WTC11 (cell line): Measurements from ENCODE around the gene TTLL12. TPM values are rescaled to one million over a fixed set of nuclear protein-coding genes. Genes with fewer than 3 reads are reported as not detected.

Experiments
- FOXJ3 ChIP-seq: sonication (generic); formaldehyde crosslinking; IDR thresholded peaks from 2 replicates; pipeline ENCODE4 v1.9.0; 2021; ENCODE audit warnings: missing genetic modification reagents, mild to moderate bottlenecking, borderline replicate concordance
- FOXK1 ChIP-seq: sonication (generic); formaldehyde crosslinking; IDR thresholded peaks from 2 replicates; pipeline ENCODE4 v1.8.0; 2022; ENCODE audit warnings: mild to moderate bottlenecking, moderate library complexity, missing genetic modification reagents
- JUN ChIP-seq: sonication (generic); formaldehyde crosslinking; IDR thresholded peaks from 2 replicates; pipeline ENCODE4 v1.8.0; 2023; ENCODE audit warnings: mild to moderate bottlenecking, missing genetic modification reagents
- KAT7 ChIP-seq: sonication (generic); formaldehyde crosslinking; IDR thresholded peaks from 2 replicates; pipeline ENCODE4 v1.8.1; 2023; ENCODE audit warnings: missing genetic modification reagents, mild to moderate bottlenecking, borderline replicate concordance
- TEAD1 ChIP-seq: sonication (generic); formaldehyde crosslinking; IDR thresholded peaks from 2 replicates; pipeline ENCODE4 v1.8.0; 2022; ENCODE audit warnings: mild to moderate bottlenecking, missing genetic modification reagents
- ZNF219 ChIP-seq: sonication (generic); formaldehyde crosslinking; IDR thresholded peaks from 2 replicates; pipeline ENCODE4 v1.8.0; 2023; ENCODE audit warnings: missing genetic modification reagents, mild to moderate bottlenecking, borderline replicate concordance
- ZNF232 ChIP-seq: sonication (generic); formaldehyde crosslinking; IDR thresholded peaks from 2 replicates; pipeline ENCODE4 v1.8.0; 2022; ENCODE audit warnings: mild to moderate bottlenecking, missing genetic modification reagents
- total RNA-seq: library from RNA; stranded (reverse); gene quantifications from 3 replicates; pipeline ENCODE4 v1.2.3, GENCODE V29; 2021
- TF ChIP-seq, protein P1 (sequence below): fragments of 200-600 bp; IDR thresholded peaks from 2 replicates; pipeline ENCODE4 v1.8.0; 2022; ENCODE audit warnings: antibody characterized with exemption
- TF ChIP-seq, protein P2 (sequence below): fragments of 250-450 bp; sonication (Bioruptor Pico); IDR thresholded peaks from 2 replicates; pipeline ENCODE4 v1.9.0; 2021; ENCODE audit warnings: mild to moderate bottlenecking, borderline replicate concordance
- TF ChIP-seq, protein P3 (sequence below): sonication (generic); formaldehyde crosslinking; IDR thresholded peaks from 2 replicates; pipeline ENCODE4 v1.8.1; 2022; ENCODE audit warnings: low read depth, mild to moderate bottlenecking, moderate library complexity, missing genetic modification reagents, borderline replicate concordance
- TF ChIP-seq, protein P4 (sequence below): sonication (generic); formaldehyde crosslinking; IDR thresholded peaks from 2 replicates; pipeline ENCODE4 v1.8.0; 2022; ENCODE audit warnings: mild to moderate bottlenecking, missing genetic modification reagents
- TF ChIP-seq, protein P5 (sequence below): sonication (generic); formaldehyde crosslinking; IDR thresholded peaks from 2 replicates; pipeline ENCODE4 v1.8.1; 2022; ENCODE audit warnings: missing genetic modification reagents, borderline replicate concordance
- TF ChIP-seq, protein P6 (sequence below): fragments of 250-450 bp; sonication (Bioruptor Pico); IDR thresholded peaks from 2 replicates; pipeline ENCODE4 v1.9.0; 2021; ENCODE audit warnings: moderate library complexity, mild to moderate bottlenecking, inconsistent platforms, borderline replicate concordance
- TF ChIP-seq, protein P7 (sequence below): sonication (generic); formaldehyde crosslinking; IDR thresholded peaks from 2 replicates; pipeline ENCODE4 v1.8.1; 2023; ENCODE audit warnings: mild to moderate bottlenecking, missing genetic modification reagents
- TF ChIP-seq, protein P8 (sequence below): sonication (generic); formaldehyde crosslinking; conservative IDR thresholded peaks from 2 replicates; pipeline ENCODE4 v1.8.1; 2023; ENCODE audit warnings: mild to moderate bottlenecking, low read depth, missing genetic modification reagents, moderate library complexity
- TF ChIP-seq, protein P9 (sequence below): sonication (generic); formaldehyde crosslinking; IDR thresholded peaks from 2 replicates; pipeline ENCODE4 v1.8.1; 2023; ENCODE audit warnings: mild to moderate bottlenecking, missing genetic modification reagents, moderate library complexity
- TF ChIP-seq, protein P10 (sequence below): sonication (generic); formaldehyde crosslinking; IDR thresholded peaks from 2 replicates; pipeline ENCODE4 v1.8.1; 2023; ENCODE audit warnings: mild to moderate bottlenecking, moderate library complexity, missing genetic modification reagents

The TTLL12 gene
- total RNA-seq, 1 experiment from 2014 or later = 134 TPM

DNA sequence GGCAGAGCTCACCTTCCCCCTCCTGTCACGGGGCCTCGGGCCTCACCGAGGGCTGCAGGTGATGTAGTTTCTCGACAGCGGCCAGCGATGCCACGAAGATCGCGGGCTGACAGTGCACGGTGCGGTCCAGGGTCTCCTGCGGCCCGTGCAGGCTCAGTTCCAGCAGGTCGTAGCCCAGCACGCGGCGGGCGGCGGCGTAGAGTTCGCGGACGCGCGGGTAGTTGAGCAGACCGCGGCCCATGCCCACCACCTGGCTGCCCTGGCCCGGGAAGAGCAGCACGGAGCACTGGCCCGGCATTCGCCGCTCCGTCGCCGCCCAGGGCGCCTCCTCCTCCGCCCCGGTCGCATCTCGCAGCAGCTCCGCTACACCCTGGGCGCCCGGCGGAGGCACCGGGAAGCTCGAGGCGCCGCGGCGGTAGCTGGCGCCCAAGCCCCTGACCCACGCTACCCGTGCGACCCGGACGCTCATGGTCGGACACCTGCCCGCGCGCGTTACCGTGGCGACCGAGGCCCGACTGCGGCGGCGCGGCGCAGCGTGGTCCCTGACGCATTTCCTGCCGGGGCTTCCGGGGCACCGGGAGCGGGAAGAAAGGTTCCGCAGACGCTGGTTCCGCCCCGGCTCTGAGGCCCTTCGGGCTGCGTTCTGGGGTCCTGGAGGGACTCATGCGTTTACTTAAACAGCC is 43.9 kb downstream of the TTLL12 start, which contains the start of gene MCAT (continued):
- TF ChIP-seq, protein P1, sequence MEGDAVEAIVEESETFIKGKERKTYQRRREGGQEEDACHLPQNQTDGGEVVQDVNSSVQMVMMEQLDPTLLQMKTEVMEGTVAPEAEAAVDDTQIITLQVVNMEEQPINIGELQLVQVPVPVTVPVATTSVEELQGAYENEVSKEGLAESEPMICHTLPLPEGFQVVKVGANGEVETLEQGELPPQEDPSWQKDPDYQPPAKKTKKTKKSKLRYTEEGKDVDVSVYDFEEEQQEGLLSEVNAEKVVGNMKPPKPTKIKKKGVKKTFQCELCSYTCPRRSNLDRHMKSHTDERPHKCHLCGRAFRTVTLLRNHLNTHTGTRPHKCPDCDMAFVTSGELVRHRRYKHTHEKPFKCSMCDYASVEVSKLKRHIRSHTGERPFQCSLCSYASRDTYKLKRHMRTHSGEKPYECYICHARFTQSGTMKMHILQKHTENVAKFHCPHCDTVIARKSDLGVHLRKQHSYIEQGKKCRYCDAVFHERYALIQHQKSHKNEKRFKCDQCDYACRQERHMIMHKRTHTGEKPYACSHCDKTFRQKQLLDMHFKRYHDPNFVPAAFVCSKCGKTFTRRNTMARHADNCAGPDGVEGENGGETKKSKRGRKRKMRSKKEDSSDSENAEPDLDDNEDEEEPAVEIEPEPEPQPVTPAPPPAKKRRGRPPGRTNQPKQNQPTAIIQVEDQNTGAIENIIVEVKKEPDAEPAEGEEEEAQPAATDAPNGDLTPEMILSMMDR = no peak
- TF ChIP-seq, protein P2, sequence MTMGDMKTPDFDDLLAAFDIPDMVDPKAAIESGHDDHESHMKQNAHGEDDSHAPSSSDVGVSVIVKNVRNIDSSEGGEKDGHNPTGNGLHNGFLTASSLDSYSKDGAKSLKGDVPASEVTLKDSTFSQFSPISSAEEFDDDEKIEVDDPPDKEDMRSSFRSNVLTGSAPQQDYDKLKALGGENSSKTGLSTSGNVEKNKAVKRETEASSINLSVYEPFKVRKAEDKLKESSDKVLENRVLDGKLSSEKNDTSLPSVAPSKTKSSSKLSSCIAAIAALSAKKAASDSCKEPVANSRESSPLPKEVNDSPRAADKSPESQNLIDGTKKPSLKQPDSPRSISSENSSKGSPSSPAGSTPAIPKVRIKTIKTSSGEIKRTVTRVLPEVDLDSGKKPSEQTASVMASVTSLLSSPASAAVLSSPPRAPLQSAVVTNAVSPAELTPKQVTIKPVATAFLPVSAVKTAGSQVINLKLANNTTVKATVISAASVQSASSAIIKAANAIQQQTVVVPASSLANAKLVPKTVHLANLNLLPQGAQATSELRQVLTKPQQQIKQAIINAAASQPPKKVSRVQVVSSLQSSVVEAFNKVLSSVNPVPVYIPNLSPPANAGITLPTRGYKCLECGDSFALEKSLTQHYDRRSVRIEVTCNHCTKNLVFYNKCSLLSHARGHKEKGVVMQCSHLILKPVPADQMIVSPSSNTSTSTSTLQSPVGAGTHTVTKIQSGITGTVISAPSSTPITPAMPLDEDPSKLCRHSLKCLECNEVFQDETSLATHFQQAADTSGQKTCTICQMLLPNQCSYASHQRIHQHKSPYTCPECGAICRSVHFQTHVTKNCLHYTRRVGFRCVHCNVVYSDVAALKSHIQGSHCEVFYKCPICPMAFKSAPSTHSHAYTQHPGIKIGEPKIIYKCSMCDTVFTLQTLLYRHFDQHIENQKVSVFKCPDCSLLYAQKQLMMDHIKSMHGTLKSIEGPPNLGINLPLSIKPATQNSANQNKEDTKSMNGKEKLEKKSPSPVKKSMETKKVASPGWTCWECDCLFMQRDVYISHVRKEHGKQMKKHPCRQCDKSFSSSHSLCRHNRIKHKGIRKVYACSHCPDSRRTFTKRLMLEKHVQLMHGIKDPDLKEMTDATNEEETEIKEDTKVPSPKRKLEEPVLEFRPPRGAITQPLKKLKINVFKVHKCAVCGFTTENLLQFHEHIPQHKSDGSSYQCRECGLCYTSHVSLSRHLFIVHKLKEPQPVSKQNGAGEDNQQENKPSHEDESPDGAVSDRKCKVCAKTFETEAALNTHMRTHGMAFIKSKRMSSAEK (CRISPR knock-in tag) = no peak
- TF ChIP-seq, protein P3, sequence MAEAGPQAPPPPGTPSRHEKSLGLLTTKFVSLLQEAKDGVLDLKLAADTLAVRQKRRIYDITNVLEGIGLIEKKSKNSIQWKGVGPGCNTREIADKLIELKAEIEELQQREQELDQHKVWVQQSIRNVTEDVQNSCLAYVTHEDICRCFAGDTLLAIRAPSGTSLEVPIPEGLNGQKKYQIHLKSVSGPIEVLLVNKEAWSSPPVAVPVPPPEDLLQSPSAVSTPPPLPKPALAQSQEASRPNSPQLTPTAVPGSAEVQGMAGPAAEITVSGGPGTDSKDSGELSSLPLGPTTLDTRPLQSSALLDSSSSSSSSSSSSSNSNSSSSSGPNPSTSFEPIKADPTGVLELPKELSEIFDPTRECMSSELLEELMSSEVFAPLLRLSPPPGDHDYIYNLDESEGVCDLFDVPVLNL (CRISPR knock-in tag) = peak; percentile 40; the same call in 1 of the 2 replicates
- TF ChIP-seq KAT7 = peak; percentile 77; the same call in 1 of the 2 replicates
- TF ChIP-seq, protein P4, sequence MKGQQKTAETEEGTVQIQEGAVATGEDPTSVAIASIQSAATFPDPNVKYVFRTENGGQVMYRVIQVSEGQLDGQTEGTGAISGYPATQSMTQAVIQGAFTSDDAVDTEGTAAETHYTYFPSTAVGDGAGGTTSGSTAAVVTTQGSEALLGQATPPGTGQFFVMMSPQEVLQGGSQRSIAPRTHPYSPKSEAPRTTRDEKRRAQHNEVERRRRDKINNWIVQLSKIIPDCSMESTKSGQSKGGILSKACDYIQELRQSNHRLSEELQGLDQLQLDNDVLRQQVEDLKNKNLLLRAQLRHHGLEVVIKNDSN (CRISPR knock-in tag) = no peak
- TF ChIP-seq FOXK1 (CRISPR knock-in tag) = peak; percentile 88
- peak; percentile 81; the same call in 1 of the 2 replicates for TF ChIP-seq ZNF232 (CRISPR knock-in tag)
- no peak for TF ChIP-seq TEAD1 (CRISPR knock-in tag)
- TF ChIP-seq, protein P5, sequence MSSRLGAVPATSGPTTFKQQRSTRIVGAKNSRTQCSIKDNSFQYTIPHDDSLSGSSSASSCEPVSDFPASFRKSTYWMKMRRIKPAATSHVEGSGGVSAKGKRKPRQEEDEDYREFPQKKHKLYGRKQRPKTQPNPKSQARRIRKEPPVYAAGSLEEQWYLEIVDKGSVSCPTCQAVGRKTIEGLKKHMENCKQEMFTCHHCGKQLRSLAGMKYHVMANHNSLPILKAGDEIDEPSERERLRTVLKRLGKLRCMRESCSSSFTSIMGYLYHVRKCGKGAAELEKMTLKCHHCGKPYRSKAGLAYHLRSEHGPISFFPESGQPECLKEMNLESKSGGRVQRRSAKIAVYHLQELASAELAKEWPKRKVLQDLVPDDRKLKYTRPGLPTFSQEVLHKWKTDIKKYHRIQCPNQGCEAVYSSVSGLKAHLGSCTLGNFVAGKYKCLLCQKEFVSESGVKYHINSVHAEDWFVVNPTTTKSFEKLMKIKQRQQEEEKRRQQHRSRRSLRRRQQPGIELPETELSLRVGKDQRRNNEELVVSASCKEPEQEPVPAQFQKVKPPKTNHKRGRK = no peak
- TF ChIP-seq ZNF219 (CRISPR knock-in tag) = no peak
- TF ChIP-seq, protein P6, sequence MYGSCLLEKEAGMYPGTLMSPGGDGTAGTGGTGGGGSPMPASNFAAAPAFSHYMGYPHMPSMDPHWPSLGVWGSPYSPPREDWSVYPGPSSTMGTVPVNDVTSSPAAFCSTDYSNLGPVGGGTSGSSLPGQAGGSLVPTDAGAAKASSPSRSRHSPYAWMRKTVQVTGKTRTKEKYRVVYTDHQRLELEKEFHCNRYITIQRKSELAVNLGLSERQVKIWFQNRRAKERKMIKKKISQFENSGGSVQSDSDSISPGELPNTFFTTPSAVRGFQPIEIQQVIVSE (CRISPR knock-in tag) = no peak
- TF ChIP-seq JUN = no peak
- TF ChIP-seq, protein P7, sequence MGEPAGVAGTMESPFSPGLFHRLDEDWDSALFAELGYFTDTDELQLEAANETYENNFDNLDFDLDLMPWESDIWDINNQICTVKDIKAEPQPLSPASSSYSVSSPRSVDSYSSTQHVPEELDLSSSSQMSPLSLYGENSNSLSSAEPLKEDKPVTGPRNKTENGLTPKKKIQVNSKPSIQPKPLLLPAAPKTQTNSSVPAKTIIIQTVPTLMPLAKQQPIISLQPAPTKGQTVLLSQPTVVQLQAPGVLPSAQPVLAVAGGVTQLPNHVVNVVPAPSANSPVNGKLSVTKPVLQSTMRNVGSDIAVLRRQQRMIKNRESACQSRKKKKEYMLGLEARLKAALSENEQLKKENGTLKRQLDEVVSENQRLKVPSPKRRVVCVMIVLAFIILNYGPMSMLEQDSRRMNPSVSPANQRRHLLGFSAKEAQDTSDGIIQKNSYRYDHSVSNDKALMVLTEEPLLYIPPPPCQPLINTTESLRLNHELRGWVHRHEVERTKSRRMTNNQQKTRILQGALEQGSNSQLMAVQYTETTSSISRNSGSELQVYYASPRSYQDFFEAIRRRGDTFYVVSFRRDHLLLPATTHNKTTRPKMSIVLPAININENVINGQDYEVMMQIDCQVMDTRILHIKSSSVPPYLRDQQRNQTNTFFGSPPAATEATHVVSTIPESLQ (CRISPR knock-in tag) = no peak
- TF ChIP-seq FOXJ3 = no peak
- TF ChIP-seq, protein P8, sequence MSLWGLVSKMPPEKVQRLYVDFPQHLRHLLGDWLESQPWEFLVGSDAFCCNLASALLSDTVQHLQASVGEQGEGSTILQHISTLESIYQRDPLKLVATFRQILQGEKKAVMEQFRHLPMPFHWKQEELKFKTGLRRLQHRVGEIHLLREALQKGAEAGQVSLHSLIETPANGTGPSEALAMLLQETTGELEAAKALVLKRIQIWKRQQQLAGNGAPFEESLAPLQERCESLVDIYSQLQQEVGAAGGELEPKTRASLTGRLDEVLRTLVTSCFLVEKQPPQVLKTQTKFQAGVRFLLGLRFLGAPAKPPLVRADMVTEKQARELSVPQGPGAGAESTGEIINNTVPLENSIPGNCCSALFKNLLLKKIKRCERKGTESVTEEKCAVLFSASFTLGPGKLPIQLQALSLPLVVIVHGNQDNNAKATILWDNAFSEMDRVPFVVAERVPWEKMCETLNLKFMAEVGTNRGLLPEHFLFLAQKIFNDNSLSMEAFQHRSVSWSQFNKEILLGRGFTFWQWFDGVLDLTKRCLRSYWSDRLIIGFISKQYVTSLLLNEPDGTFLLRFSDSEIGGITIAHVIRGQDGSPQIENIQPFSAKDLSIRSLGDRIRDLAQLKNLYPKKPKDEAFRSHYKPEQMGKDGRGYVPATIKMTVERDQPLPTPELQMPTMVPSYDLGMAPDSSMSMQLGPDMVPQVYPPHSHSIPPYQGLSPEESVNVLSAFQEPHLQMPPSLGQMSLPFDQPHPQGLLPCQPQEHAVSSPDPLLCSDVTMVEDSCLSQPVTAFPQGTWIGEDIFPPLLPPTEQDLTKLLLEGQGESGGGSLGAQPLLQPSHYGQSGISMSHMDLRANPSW = no peak
- TF ChIP-seq, protein P9, sequence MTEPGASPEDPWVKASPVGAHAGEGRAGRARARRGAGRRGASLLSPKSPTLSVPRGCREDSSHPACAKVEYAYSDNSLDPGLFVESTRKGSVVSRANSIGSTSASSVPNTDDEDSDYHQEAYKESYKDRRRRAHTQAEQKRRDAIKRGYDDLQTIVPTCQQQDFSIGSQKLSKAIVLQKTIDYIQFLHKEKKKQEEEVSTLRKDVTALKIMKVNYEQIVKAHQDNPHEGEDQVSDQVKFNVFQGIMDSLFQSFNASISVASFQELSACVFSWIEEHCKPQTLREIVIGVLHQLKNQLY (CRISPR knock-in tag) = no peak
- TF ChIP-seq, protein P10, sequence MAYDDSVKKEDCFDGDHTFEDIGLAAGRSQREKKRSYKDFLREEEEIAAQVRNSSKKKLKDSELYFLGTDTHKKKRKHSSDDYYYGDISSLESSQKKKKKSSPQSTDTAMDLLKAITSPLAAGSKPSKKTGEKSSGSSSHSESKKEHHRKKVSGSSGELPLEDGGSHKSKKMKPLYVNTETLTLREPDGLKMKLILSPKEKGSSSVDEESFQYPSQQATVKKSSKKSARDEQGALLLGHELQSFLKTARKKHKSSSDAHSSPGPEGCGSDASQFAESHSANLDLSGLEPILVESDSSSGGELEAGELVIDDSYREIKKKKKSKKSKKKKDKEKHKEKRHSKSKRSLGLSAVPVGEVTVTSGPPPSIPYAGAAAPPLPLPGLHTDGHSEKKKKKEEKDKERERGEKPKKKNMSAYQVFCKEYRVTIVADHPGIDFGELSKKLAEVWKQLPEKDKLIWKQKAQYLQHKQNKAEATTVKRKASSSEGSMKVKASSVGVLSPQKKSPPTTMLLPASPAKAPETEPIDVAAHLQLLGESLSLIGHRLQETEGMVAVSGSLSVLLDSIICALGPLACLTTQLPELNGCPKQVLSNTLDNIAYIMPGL (CRISPR knock-in tag) = peak; percentile 97
